Occipital lobe (tissue), 2 donors: ENCODE results near the gene FAM117A. TPM values are rescaled to one million over a fixed set of nuclear protein-coding genes. Genes with fewer than 3 reads are reported as not detected.

Source experiments
- DNase-seq: peaks from one replicate; lab custom pipeline; 2025; lab: John Stamatoyannopoulos, UW
- total RNA-seq: library from RNA; depleted of rRNA; stranded (reverse); fragments of >200 nt; gene quantifications from one replicate; pipeline ENCODE4 v1.2.3, GENCODE V29; 2014

Gene FAM117A
- total RNA-seq, 1 donor from 2014 or later = 0.62 TPM

GRCh38 chr17:49708515-49709183 lies 55.3 kb downstream of the FAM117A start:
- no peak for DNase-seq

DNA sequence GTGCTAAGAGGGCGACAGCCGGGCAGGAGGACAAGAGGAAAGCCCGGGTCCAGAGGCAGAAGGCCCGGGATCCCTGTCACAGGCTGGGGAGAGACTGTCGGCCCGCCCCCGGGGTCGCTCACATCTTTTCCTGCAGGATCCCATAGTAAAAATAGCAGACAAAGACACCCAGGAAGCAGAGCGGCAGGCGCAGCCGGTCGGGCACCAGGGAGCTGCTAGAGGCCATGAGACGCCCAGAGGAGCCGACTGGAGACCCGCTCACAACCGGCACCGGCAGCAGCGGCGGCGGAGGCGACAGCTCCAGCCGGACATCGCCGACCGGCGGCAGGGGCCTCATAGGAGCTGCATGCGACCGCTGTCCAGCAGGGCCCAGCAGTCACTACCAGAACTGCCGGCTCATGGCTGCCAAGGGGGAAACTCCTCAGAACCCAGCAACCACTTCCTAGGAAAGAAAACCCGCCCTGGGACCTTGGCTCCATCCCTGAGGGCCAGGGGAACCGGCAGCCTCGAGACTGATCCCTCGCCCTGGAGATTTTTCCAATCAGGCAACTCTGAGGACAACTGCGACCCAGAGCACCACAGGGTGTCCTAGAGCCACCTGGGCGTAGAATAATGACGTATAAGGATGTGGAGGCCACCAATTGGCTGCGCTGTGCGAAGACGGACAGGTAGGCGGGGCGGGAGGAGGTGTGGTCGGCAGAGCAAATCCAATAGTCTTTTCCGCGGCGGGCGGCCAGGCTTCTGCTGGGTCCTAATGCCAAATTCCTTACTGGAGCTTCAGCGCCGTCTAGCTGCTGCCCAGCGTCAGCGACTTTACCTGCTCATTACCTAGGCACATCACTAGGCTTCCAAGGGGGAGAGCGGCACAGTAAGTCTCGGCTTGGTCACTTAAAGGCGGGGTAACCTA lies 56.1 kb downstream of the FAM117A start, which contains the start of gene SLC35B1:
Gene SLC35B1 (minus strand): TSS at position 357 of the 907 bp plus-strand sequence. CDS start 131 bp downstream, at position 226.
- DNase-seq = peak; percentile 97

DNA sequence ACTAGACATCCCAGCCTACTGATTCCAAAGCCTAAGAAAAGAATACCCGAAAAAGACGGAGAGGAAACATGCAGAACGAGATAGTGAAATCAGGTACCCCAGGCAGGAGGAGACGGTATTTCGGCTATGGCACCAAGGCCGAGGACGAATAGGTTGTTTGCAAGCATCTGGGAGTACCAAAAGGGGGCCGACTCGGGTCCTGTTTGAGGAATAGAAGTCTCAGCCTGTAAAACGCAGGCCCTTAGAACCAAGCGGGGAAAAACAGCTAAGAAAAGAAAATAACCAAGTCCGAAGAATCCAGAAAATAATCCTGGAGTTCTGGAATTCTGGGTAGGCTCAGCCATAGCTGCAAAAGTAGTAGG lies 56.7 kb downstream of the FAM117A start:
- no peak for DNase-seq

- no peak for DNase-seq
Observed at GRCh38 chr17:49705254-49705653, 58.7 kb downstream of the FAM117A start.

DNA sequence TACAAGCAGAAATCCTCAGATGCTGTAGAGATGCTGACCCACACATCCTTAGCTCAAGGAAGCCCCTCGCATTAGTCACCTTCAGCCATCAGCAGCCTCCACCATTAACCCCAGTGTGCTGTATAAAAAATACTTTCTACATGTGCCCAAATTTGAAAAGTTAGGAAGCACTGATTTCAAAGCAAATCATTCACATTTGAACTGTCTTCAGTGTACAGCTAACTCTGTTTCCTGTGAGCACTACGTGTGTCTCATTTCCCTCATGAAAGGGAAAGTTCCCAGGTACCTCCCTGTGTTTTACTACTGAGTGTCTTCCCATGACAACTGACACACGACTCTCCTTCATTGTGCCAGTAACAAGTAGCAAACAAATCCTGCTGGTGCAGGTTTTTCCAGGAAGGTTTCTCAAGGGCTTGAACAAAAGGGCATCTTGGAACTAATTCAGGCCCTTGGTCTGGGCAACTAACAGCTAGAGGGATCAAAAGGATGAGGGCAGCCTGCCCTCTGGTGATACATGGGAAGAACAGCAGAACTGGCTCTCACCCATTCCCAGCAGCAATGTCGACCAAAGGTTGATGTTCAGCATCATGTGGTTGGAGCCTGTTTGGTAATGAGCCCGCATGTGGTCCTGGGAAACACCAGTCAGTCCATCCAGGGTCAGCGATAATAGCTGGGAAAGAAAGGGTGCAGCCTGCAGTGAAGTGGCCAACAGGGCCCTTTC lies 60.2 kb downstream of the FAM117A start:
- no peak for DNase-seq

DNA sequence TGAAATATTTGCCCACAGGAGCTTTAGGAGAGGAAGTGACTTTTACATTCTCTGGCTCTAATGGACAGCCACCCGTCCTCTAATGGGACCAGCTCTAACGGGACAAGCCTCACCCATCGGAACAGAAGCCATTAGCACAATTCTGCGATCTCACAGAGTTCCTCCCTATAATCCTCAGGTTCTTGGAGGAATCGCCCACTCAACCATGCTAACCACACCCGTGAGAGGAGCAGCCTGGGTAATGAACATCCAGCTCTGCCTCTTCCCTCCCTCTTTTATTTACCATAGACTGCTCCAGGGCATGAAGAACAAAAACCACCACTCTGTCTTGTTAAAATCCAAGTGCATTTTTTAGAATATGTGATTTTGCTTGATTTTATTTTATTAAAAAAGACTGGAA lies 63.0 kb downstream of the FAM117A start:
- DNase-seq = no peak

- DNase-seq = no peak
Observed at GRCh38 chr17:49699966-49700575, 63.9 kb downstream of the FAM117A start.

GRCh38 chr17:49698005-49698404 lies 65.9 kb downstream of the FAM117A start:
- DNase-seq = no peak

DNA sequence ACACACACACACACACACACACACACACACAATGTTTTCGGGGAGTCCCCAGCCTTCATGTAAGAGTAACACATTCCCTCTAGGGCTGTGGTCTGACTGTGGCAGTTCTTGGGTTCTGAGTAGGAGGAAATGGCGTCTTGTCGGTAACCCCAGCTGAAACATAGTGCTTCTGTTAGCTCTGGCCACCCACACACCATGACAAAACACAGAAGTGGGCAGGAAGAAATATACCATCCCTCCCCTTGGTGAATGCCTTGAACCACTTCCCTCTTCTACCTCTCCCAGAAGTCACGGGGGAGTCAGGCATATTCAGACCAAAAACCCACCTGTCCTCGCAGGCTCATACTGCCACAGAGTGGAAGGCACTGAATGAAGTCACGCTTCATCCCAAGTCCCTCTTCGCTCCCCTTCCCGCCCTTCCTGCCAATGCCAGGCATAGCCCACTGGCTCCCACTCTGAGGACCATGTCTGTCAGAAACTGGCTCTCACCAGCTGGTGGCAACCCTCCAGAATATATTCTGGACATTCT lies 67.6 kb downstream of the FAM117A start:
- no peak for DNase-seq

DNA sequence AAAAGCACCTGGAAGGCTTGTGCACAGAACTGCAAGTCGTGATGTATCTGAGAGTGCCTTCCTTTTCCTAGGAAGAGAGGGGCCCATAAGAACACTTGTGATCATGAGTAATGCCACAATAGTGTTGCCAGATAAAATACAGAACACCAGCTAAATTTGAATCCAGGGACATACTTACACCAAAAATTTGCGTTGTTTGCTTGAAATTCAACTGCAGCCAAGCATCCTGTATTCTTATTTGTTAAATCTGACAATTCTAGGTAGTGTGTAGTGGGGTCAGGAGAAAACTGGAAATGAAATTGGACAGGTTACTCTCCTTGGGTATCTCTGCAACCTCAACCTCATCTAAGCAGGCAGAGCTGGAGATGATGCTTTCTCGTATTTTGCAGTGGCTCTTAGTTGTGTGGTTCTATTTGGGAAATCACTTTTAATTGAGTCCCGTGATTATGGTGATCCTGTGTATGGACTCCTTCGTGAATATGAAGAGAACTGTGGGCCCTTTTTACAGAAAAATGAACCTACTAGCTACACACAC lies 68.2 kb downstream of the FAM117A start:
- no peak for DNase-seq

DNA sequence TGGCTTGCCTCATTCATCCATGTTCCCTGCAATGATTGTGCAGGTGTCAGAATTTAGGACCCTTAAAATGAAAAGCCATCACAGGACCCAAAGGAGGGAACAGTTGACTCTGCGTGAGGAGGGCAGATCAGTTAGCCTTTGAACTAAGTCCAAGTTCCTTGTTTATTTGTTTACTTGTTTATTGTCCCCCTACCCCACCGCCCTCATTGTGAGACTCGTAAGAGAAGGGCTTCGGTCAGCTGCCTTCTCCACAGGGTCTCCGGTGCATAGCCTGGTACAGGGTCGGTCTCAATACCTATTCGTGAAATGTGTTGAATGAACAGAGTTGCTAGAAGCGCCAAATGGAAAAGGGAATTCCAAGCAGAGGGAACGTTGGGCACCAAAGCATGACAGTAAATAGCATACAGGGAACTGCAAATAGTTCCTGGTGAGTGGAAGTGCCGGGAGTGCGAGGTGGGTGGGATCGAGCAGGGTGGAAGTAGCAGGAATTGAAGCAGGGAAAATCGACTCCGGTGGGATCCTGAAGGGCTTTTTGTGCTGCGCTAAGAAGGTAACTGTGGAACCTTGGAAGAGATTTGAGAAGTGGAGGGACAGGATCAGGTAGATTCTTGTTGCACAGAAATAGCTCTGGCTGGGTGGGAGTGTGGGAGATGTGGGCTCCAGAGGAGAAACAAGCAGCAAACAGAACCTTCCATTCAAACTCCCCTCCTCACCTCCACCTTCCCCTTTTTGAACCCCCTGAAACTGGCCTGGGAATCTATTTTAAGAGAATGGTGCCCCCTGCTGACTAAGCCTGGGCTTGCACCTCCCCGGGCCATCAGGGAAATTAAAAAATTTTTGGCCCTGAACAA lies 68.9 kb downstream of the FAM117A start:
- no peak for DNase-seq

DNA sequence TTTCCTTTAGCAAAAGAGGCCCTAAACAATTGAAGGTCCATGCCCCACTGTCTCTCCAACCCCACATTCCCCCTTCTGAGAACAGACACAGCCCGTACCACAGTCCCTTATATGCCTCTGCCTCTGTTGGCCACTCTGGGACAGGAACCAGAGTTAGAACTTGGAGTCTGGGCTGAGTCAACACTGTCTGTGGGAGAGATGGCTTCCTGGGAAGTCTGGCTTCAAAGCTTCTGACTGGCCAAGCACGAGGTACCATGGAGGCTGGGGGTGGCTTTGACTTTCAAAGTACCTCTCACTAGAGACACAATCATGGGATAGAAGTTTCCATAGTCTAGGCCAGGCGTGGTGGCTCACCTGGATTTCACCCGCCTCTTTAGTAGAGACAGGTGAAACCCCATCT lies 71.2 kb downstream of the FAM117A start:
- no peak for DNase-seq

DNA sequence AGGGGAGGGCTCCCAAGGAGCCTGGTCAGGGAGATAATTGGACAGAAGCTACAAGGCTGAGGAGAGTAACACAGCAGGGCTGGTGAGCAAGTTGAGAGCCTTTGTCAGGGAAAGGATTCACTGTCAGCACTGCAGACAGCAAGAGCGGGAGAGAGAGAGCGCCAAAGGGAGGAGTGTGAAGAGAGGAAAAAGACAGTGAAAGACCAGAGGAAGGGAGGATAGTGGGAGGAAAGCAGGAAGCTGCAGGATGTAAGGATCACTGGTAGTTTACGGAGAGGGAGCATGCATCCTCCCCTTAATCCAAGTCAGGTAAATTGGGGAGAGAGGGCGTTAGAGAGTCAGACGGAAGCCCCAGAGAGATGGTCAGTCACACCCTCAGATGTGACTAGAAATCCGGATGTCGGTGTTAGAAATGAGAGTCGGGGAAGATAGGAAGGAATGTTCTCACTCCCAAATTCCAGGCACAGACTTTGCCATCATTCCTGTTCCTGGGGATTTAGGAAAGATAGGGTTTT lies 72.2 kb downstream of the FAM117A start:
- DNase-seq = no peak

GRCh38 chr17:49691086-49691676 lies 72.8 kb downstream of the FAM117A start:
- no peak for DNase-seq

DNA sequence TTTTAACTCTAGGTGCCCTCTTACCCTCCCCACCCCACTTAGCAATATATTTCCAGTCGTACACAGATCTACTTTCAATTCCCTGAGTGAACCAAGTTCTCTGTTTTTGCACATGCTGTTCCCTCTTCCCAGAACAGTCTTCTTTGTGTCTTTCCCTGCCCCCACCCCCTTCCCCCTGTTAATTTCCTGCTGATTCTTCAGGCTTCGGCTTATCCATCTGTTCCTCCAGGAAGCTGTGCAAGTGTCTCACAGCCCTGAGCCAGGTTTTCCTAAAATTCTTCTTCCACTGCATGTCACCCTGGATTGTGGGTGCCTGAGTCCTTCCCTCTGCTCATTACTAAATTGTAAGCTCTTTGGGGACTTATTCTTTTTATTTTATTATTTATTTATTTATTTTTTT lies 73.7 kb downstream of the FAM117A start:
- DNase-seq = no peak

DNA sequence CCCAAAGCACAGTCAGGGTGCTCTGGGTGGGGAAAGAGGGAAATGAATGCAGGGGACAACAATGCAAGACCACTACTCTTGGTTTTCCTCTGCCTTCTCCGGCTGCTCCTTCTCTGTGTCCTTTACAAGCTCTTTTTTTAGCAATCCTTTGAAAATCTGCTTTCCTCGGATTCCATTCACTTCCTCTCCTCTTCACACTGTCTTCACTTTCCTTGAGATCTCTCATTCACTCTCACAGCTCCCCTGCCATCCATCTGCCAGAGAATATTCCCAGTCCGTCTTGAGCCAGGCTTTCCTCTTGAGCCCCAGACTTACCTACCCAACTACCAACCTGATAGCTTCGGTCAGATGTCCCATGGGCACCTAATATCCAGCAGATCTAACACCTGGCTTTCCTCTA lies 75.1 kb downstream of the FAM117A start:
- DNase-seq = no peak

GRCh38 chr17:49687878-49688491 lies 75.9 kb downstream of the FAM117A start:
- no peak for DNase-seq

DNA sequence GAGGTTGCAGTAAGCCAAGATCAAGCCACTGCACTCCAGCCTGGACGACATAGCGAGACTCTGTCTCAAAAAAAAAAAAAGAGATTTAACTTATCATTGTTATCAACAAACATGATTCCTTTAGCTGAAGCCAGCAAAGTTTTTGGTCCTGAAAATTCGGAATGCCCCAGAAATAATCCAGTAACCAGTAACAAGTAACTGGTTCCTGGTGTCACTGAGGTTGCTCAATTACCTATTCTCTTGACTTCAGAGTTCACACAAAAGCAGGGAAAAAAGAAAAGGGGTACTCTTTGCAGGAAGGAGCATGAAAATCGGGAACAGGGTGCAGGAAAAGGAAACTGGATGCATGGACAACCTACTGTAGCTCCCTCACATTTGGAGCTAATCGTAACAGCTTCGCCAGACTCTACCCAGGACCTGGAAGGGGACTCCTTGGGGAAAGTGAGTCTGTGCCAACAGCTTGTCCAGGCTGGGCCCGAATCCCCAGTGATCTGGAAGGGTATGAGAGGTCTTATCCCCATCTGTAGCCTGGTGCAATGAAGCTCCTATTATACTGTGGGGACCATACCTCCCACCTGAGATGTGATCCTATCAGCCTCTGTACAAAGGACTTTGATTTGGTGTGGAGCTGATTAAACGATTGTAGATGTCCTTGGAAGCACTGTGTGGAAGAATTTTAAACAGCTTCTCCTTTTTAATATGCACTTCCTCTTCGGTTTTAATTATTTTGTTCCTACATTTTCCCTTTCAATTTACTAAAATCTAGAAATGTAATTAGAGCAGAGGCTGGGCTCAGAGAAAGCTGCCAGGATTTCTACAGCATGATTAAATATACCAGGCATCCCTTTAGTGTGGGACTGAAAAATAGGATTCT lies 82.6 kb downstream of the FAM117A start:
- no peak for DNase-seq
